WI38 (cell line): ENCODE results near the gene KIFC1.

Source experiments
- H3K4me3 ChIP-seq: 2 replicates; pipeline ENCODE4 v1.5.1; 2011; ENCODE audit warnings: low read depth, mild to moderate bottlenecking, control low read depth, low read length
- CTCF ChIP-seq: IDR thresholded peaks from 2 replicates; pipeline ENCODE4 v1.5.1; 2012; ENCODE audit warnings: low read depth, mild to moderate bottlenecking, control low read depth, low read length

The KIFC1 gene

GRCh38 chr6:33451606-33452005, 60.0 kb downstream of the KIFC1 start:
- H3K4me3 ChIP-seq, result no peak overlapping the region
- no peak for TF ChIP-seq CTCF

DNA sequence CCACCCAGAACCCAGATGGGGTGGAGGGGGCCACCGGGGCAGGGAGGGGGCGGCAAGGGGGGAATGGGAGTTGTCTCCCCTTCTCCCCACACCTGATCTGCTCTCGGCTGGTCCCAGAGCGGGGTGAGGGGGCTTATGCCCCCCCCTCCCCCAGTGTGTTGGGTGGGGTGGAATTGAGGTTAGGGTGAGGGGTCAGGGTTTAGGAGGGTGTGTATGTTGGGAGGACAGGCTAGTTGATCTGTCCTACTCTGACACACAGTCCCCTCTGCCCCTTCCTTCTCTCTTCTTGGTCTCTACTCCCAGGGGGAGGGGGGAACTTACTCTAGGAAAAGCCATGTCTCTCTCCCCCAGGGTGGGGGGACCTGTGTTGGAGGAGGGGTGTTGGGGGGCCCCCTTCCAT, 60.9 kb downstream of the KIFC1 start:
- TF ChIP-seq CTCF, result no peak
- no peak overlapping the region for H3K4me3 ChIP-seq

GRCh38 chr6:33453393-33454008, 61.9 kb downstream of the KIFC1 start:
- no peak for TF ChIP-seq CTCF
- peak overlapping the region; percentile 77 for H3K4me3 ChIP-seq

- peak within 1 kb of the TSS; percentile 77 for H3K4me3 ChIP-seq
- TF ChIP-seq CTCF, result no peak
Observed at GRCh38 chr6:33454009-33454946, 62.7 kb downstream of the KIFC1 start, which contains the start of gene ZBTB9. TSS of gene ZBTB9 (plus strand) at chr6:33454576. CDS start at chr6:33455101, 525 bp downstream.

- TF ChIP-seq CTCF, result no peak
- H3K4me3 ChIP-seq, result peak overlapping the region; percentile 77
Observed at GRCh38 chr6:33455051-33455450, 63.4 kb downstream of the KIFC1 start.

DNA sequence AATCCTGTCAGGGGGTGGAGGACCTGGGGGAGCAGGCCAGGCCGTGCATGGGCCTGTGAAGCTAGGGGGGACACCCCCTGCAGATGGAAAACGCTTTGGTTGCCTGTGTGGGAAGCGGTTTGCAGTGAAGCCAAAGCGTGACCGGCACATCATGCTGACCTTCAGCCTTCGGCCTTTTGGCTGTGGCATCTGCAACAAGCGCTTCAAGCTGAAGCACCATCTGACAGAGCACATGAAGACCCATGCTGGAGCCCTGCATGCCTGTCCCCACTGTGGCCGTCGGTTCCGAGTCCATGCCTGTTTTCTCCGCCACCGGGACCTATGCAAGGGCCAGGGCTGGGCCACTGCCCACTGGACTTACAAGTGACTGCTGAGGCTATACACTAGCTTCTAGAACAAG, 64.5 kb downstream of the KIFC1 start:
- H3K4me3 ChIP-seq, result no peak overlapping the region
- TF ChIP-seq CTCF, result no peak

DNA sequence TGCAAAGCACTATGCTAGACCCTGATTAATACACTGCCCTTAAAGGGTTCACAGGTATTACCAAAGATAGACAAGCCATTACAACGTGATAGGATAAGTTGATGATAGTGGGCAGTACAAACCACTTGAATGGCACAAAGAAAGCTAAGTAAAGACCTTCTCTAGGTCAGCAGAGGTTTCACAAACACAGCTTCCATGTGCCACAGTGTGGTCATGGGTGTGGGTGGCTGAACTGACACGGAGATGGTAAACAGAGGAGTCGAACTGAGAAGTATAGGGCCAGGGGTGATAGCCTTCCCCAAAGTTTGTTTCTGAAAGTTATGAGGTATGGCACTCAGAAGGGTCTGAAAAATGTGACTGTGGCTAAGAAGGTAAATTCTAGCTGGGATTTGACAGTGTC, 67.1 kb downstream of the KIFC1 start:
- H3K4me3 ChIP-seq, result no peak overlapping the region
- no peak for TF ChIP-seq CTCF
